ENCODE measurements around the gene OR52A5.
"Not testable (repeated sequence)": the region's sequence is repeated elsewhere in the genome, so short reads cannot be mapped to it uniquely, and the experiment has no call there.

The OR52A5 gene

DNA sequence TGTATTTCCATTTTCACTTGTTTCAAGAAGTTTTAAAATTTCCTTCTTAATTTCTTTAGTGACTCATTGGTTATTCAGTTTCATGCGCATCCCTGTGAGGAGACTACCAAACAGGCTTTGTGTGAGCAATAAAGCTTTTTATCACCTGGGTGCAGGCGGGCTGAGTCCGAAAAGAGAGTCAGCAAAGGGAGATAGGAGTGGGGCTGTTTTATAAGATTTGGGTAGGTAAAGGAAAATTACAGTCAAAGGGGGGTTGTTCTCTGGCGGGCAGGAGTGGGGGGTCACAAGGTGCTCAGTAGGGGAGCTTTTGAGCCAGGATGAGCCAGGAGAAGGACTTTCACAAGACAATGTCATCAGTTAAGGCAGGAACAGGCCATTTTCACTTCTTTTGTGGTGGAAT lies 22.1 kb upstream of the OR52A5 start:
- POLR2A ChIA-PET: not testable (repeated sequence)

DNA sequence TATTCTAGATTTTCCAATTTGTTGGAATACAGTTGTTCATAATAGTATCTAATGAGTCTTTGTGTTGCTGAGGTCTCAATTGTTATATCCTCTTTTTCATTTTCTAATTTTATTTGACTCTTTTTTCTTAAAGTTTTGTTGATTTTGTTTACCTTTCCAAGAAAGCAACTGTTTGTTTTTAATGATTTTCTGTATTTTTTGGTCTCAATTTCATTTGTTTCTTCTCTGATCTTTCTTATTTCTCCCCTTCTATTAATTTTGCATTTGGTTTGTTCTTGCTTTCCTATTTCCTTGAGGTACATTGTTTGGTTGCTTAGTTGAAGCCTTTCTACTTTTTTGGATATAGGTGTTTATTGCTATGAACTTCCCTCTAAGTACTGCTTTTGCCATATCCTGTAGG lies 21.6 kb upstream of the OR52A5 start:
- POLR2A ChIA-PET: no interaction called here
- Histone ChIP-seq H3K4me3 (ENCODE audit: control insufficient read depth in 1 of 7, extremely low read depth in 1 of 7, insufficient read depth in 4 of 7, low read depth in 2 of 7, low read length in 6 of 7) (no peak overlapping the region), H3K27ac (ENCODE audit: insufficient read depth in 1 of 2, low read depth in 1 of 2, low read length in 2 of 2, poor library complexity in 1 of 2, severe bottlenecking in 2 of 2) (no peak overlapping the region), H3K4me1 (ENCODE audit: control extremely low read depth in 1 of 4, control insufficient read depth in 4 of 4, insufficient read depth in 4 of 4, low read length in 3 of 4) (no peaks in the 10 kb centered on the region), H3K36me3 (ENCODE audit: control insufficient read depth in 4 of 4, insufficient read depth in 4 of 4, low read length in 3 of 4) (no peaks in the 10 kb centered on the region), H3K9me3 (ENCODE audit: control extremely low read depth in 1 of 5, control insufficient read depth in 4 of 5, insufficient read depth in 2 of 5, low read depth in 1 of 5, low read length in 4 of 5) (no peaks in the 10 kb centered on the region), H3K27me3 (replicated peaks in 2 of 5; ENCODE audit: control insufficient read depth in 4 of 5, insufficient read depth in 5 of 5, low read length in 4 of 5) (no peaks in the 10 kb centered on the region)
- no peak for DNase-seq
- CTCF ChIA-PET: no interaction called here

More for the DNA sequence above, 22.1 kb upstream of the OR52A5 start:
- H3K36me3 ChIP-seq (ENCODE audit: control insufficient read depth in 4 of 4, insufficient read depth in 4 of 4, low read length in 3 of 4); H3K4me3 ChIP-seq (ENCODE audit: control insufficient read depth in 1 of 7, extremely low read depth in 1 of 7, insufficient read depth in 4 of 7, low read depth in 2 of 7, low read length in 6 of 7); H3K9me3 ChIP-seq (ENCODE audit: control extremely low read depth in 1 of 5, control insufficient read depth in 4 of 5, insufficient read depth in 2 of 5, low read depth in 1 of 5, low read length in 4 of 5); H3K27me3 ChIP-seq (replicated peaks in 2 of 5; ENCODE audit: control insufficient read depth in 4 of 5, insufficient read depth in 5 of 5, low read length in 4 of 5); H3K27ac ChIP-seq (ENCODE audit: insufficient read depth in 1 of 2, low read depth in 1 of 2, low read length in 2 of 2, poor library complexity in 1 of 2, severe bottlenecking in 2 of 2); H3K4me1 ChIP-seq (ENCODE audit: control extremely low read depth in 1 of 4, control insufficient read depth in 4 of 4, insufficient read depth in 4 of 4, low read length in 3 of 4); CTCF ChIA-PET; DNase-seq: not testable (repeated sequence)
- 80% methylated on average over 1 of the region's 4 CpGs for WGBS (ENCODE audit: insufficient coverage)

DNA sequence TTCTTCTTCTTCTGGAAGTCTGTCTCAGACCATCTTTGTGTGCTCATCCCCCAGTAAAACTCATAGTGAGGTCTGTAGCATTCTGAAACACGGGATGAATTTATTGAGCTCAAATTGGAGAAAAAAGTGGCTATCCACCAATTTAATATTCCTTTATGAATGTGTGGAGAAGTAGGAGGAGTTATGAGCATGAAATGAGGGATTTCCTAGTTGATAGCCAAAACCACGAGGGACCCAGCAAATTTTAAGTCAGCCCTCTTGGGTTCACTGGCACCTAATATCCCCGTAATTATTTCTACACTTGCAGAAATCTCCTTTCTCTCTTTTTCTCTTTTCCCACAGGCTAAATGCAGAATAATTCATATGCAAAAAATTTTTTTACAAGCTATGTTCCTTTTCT lies 16.5 kb upstream of the OR52A5 start, which contains the start of gene OR52A1:
Gene OR52A1 (minus strand): TSS at position 101 of the 400 bp plus-strand sequence. CDS start 2,388 bp downstream, outside the sequence.
- Histone ChIP-seq H3K4me1 (ENCODE audit: control extremely low read depth in 1 of 4, control insufficient read depth in 4 of 4, insufficient read depth in 4 of 4, low read length in 3 of 4) (no peaks in the 10 kb centered on the region), H3K27me3 (replicated peaks in 2 of 5; ENCODE audit: control insufficient read depth in 4 of 5, insufficient read depth in 5 of 5, low read length in 4 of 5) (no peaks in the 10 kb centered on the region), H3K4me3 (ENCODE audit: control insufficient read depth in 1 of 7, extremely low read depth in 1 of 7, insufficient read depth in 4 of 7, low read depth in 2 of 7, low read length in 6 of 7) (no peak within 1 kb of the TSS), H3K36me3 (ENCODE audit: control insufficient read depth in 4 of 4, insufficient read depth in 4 of 4, low read length in 3 of 4) (no peaks in the 10 kb centered on the region), H3K9me3 (ENCODE audit: control extremely low read depth in 1 of 5, control insufficient read depth in 4 of 5, insufficient read depth in 2 of 5, low read depth in 1 of 5, low read length in 4 of 5) (no peaks in the 10 kb centered on the region), H3K27ac (ENCODE audit: insufficient read depth in 1 of 2, low read depth in 1 of 2, low read length in 2 of 2, poor library complexity in 1 of 2, severe bottlenecking in 2 of 2) (no peak within 1 kb of the TSS)
- ChIA-PET CTCF (no interaction called here), POLR2A (no interaction called here)
- no peak for DNase-seq
- WGBS (ENCODE audit: insufficient coverage): 90% methylated on average over 2 of the region's 3 CpGs

DNA sequence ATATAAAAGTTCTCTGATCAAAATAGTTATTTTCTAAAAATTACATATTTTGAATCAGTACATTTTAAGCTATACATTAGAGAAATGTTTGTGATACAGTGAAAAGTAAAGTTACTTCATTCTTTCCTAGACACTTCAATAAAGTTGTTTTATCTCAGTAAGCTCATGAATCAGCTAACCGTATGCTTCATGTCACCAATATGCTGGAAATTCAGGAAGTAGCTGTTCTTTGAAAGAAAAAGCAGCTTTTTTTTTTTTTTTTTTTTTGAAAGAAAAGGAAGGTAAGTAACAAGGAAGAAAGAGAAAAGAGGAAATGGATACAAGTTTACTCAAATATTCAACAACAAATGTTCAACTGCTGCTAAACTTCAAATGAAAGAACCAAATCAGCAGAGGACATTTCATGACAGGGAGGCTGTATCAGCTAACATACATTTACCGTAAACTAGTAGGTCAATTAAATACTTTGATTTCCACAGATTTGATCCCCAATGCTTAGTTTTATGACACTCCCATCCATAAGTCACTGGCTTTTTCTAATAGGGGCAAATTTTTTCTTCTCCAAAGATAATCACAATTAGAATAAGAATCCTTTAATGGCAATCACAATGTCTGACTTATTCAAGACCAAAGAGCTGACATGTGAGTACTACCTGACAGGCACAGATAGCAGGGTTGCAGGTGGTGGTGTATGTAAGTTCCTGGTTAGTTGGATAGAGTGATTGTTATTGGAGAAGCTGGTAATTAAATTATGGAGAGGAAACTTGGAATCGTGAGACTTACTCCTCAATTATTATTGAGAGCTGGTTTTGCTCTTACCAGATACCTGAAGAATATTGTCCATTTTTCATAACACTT lies 15.6 kb upstream of the OR52A5 start:
- DNase-seq: peak in 2 of 3 donors; percentile 7 to 30
- POLR2A ChIA-PET: interaction anchor here (0.8 kb wide), 1 partner anchor 128 kb away, joined by 3 read pairs; no protein-coding TSS in a partner anchor
- Histone ChIP-seq H3K4me1 (ENCODE audit: control extremely low read depth in 1 of 4, control insufficient read depth in 4 of 4, insufficient read depth in 4 of 4, low read length in 3 of 4) (no peaks in the 10 kb centered on the region), H3K27me3 (replicated peaks in 2 of 5; ENCODE audit: control insufficient read depth in 4 of 5, insufficient read depth in 5 of 5, low read length in 4 of 5) (no peaks in the 10 kb centered on the region), H3K36me3 (ENCODE audit: control insufficient read depth in 4 of 4, insufficient read depth in 4 of 4, low read length in 3 of 4) (no peaks in the 10 kb centered on the region), H3K27ac (ENCODE audit: insufficient read depth in 1 of 2, low read depth in 1 of 2, low read length in 2 of 2, poor library complexity in 1 of 2, severe bottlenecking in 2 of 2) (no peak overlapping the region), H3K4me3 (ENCODE audit: control insufficient read depth in 1 of 7, extremely low read depth in 1 of 7, insufficient read depth in 4 of 7, low read depth in 2 of 7, low read length in 6 of 7) (no peak overlapping the region), H3K9me3 (ENCODE audit: control extremely low read depth in 1 of 5, control insufficient read depth in 4 of 5, insufficient read depth in 2 of 5, low read depth in 1 of 5, low read length in 4 of 5) (no peaks in the 10 kb centered on the region)
- 83% methylated on average over 1 of the region's 3 CpGs for WGBS (ENCODE audit: insufficient coverage)
- CTCF ChIA-PET: no interaction called here

DNA sequence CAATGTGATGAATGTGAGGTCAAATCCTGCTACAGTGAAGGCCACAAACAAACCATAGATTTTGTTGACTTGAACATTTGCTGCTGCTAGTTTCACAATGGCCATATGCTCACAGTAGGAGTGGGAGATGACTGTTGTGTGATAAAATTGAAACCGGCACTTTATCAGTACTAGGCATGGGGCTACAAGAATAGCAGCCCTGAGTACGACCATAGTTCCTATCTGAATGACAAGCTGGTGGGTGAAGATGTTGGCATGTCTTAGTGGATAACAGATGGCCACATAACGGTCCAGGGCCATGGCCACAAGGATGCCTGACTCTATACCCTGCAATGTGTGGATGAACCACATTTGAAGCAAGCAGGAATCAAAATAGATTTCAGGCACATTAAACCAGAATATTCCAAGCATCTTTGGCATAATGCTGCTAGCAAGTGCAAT lies 13.6 kb upstream of the OR52A5 start:
- H3K36me3 ChIP-seq (ENCODE audit: control insufficient read depth in 4 of 4, insufficient read depth in 4 of 4, low read length in 3 of 4): no peaks in the 10 kb centered on the region
- no peaks in the 10 kb centered on the region for H3K4me1 ChIP-seq (ENCODE audit: control extremely low read depth in 1 of 4, control insufficient read depth in 4 of 4, insufficient read depth in 4 of 4, low read length in 3 of 4)
- DNase-seq: peak; percentile 6 to 70 (median 35)
- ChIA-PET POLR2A (no interaction called here), CTCF (no interaction called here)
- no peak overlapping the region for H3K4me3 ChIP-seq (ENCODE audit: control insufficient read depth in 1 of 7, extremely low read depth in 1 of 7, insufficient read depth in 4 of 7, low read depth in 2 of 7, low read length in 6 of 7)
- no peak overlapping the region for H3K27ac ChIP-seq (ENCODE audit: insufficient read depth in 1 of 2, low read depth in 1 of 2, low read length in 2 of 2, poor library complexity in 1 of 2, severe bottlenecking in 2 of 2)
- H3K27me3 ChIP-seq (replicated peaks in 2 of 5; ENCODE audit: control insufficient read depth in 4 of 5, insufficient read depth in 5 of 5, low read length in 4 of 5): no peaks in the 10 kb centered on the region
- no peaks in the 10 kb centered on the region for H3K9me3 ChIP-seq (ENCODE audit: control extremely low read depth in 1 of 5, control insufficient read depth in 4 of 5, insufficient read depth in 2 of 5, low read depth in 1 of 5, low read length in 4 of 5)
- WGBS (ENCODE audit: insufficient coverage): 79% methylated on average over 3 of the region's 3 CpGs

DNA sequence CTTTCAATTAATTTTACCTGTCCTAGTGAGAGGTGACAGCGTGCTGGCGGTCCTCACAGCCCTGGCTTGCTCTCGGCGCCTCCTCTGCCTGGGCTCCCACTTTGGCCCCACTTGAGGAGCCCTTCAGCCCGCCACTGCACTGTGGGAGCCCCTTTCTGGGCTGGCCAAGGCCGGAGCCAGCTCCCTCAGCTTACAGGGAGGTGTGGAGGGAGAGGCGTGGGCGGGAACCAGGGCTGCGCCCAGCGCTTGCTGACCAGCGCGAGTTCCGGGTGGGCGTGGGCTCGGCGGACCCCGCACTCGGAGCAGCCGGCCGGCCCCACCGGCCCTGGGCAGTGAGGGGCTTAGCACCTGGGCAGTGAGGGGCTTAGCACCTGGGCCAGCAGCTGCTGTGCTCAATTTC lies 6.0 kb upstream of the OR52A5 start:
- H3K27ac ChIP-seq (ENCODE audit: insufficient read depth in 1 of 2, low read depth in 1 of 2, low read length in 2 of 2, poor library complexity in 1 of 2, severe bottlenecking in 2 of 2); CTCF ChIA-PET; H3K4me3 ChIP-seq (ENCODE audit: control insufficient read depth in 1 of 7, extremely low read depth in 1 of 7, insufficient read depth in 4 of 7, low read depth in 2 of 7, low read length in 6 of 7); DNase-seq; H3K4me1 ChIP-seq (ENCODE audit: control extremely low read depth in 1 of 4, control insufficient read depth in 4 of 4, insufficient read depth in 4 of 4, low read length in 3 of 4); H3K27me3 ChIP-seq (replicated peaks in 2 of 5; ENCODE audit: control insufficient read depth in 4 of 5, insufficient read depth in 5 of 5, low read length in 4 of 5); H3K9me3 ChIP-seq (ENCODE audit: control extremely low read depth in 1 of 5, control insufficient read depth in 4 of 5, insufficient read depth in 2 of 5, low read depth in 1 of 5, low read length in 4 of 5); H3K36me3 ChIP-seq (ENCODE audit: control insufficient read depth in 4 of 4, insufficient read depth in 4 of 4, low read length in 3 of 4); POLR2A ChIA-PET: not testable (repeated sequence)
- 95% methylated on average over 21 of the region's 21 CpGs for whole genome bisulfite sequencing (ENCODE audit: insufficient coverage)

DNA sequence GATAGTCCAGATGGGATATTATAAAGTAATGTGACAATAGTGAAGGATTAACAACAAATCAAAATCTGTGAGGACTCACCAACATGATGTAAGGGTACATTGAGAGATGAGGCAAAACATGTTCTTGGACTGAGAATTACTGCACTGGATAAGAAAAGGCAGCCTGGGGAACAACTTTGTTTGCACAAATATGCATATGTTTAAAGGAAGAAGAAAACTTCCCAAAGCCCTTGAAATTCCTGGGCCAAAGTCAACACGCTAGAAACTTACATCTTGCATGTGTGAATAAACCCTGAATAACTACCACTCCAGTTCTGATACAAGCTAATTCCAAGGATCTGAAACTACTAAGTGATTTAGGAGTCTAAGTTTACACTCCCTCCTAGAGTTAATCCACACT lies 1.1 kb downstream of the OR52A5 start:
- Histone ChIP-seq H3K9me3 (ENCODE audit: control extremely low read depth in 1 of 5, control insufficient read depth in 4 of 5, insufficient read depth in 2 of 5, low read depth in 1 of 5, low read length in 4 of 5) (no peaks in the 10 kb centered on the region), H3K27ac (ENCODE audit: insufficient read depth in 1 of 2, low read depth in 1 of 2, low read length in 2 of 2, poor library complexity in 1 of 2, severe bottlenecking in 2 of 2) (no peak overlapping the region), H3K4me3 (ENCODE audit: control insufficient read depth in 1 of 7, extremely low read depth in 1 of 7, insufficient read depth in 4 of 7, low read depth in 2 of 7, low read length in 6 of 7) (no peak overlapping the region), H3K36me3 (ENCODE audit: control insufficient read depth in 4 of 4, insufficient read depth in 4 of 4, low read length in 3 of 4) (no peaks in the 10 kb centered on the region), H3K27me3 (replicated peaks in 2 of 5; ENCODE audit: control insufficient read depth in 4 of 5, insufficient read depth in 5 of 5, low read length in 4 of 5) (peaks cover 0 to under 1% (median 0%) of the 10 kb centered on the region in 5 experiments), H3K4me1 (ENCODE audit: control extremely low read depth in 1 of 4, control insufficient read depth in 4 of 4, insufficient read depth in 4 of 4, low read length in 3 of 4) (no peaks in the 10 kb centered on the region)
- no peak for DNase-seq
- CTCF ChIA-PET: no interaction called here
- POLR2A ChIA-PET: no interaction called here
- no CpG with 5 or more reads among the region's 1 CpG for WGBS (ENCODE audit: insufficient coverage)
